ENCODE results near the gene CEP76. TPM values are rescaled to one million over a fixed set of nuclear protein-coding genes. Genes with fewer than 3 reads are reported as not detected.

Gene CEP76
- total RNA-seq, 1 experiment from 2014 or later, result 18.6 TPM

DNA sequence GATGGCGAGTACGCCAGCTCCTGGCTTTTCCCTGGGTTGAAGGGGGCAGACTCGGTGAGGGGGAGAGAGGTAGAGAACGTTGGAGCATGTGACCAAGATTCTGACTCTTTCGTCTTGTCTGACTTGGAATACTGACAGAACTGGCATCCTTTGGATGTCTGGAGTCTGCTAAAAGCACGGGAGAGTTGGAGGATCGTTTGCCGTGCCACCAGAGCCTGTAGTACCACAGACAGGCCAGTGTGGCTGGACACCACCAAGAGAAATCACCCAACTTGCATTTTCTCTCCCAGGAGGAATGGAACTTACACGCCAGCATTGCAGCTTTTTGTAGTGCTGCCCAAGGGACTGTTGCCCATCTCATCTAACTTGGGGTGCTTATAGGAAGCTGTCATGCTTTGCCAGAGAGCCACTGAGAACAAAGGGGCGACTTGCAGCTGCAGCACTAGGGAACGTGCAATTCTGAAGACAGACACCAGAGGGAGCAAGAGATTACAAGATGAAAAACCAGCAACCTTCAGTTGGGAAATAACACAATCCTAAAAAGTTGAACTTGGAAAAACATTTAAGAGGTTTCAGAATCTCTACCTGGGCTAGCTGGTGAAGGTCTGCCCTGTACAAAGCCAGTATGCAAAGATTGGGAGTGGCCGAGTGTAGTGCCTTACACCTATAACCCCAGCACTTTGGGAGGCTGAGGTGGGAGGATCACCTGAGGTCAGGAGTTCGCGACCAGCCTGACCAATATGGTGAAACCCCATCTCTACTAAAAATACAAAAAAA lies 24.4 kb upstream of the CEP76 start:
- peaks cover 14 to 16% of the 10 kb centered on the region in 2 experiments for H3K9me3 Mint-ChIP-seq
- H3K27ac Mint-ChIP-seq, result peak overlapping the region in 2 of 3 experiments; percentile 16 to 56; a peak in 3 of 7 replicates
- Histone ChIP-seq H4K5ac (ENCODE audit: insufficient read length, low read depth, low read length) (no peak overlapping the region), H3K9ac (ENCODE audit: extremely low read depth, insufficient read length, low read length) (no peak overlapping the region), H3K14ac (ENCODE audit: insufficient read depth, low read length) (no peak overlapping the region), H2BK15ac (ENCODE audit: low read depth, low read length) (no peak overlapping the region), H2BK5ac (ENCODE audit: insufficient read length, low read length) (no peak overlapping the region), H3K4ac (ENCODE audit: low read depth, low read length) (no peak overlapping the region), H3K23me2 (ENCODE audit: insufficient read length, low read depth, low read length, poor library complexity, severe bottlenecking) (no peaks in the 10 kb centered on the region), H2BK120ac (ENCODE audit: low read depth, low read length, poor library complexity, severe bottlenecking) (no peak overlapping the region), H3K9me3 (ENCODE audit: control insufficient read depth, low read depth, low read length) (no peaks in the 10 kb centered on the region), H4K91ac (ENCODE audit: insufficient read length, low read depth, low read length) (no peak overlapping the region), H2AFZ (ENCODE audit: low read length) (no peak overlapping the region), H3K27me3 (ENCODE audit: insufficient read depth, low read length) (no peaks in the 10 kb centered on the region), H3K79me2 (ENCODE audit: insufficient read depth, low read length) (no peaks in the 10 kb centered on the region), H3T11ph (ENCODE audit: low read length) (no peak overlapping the region), H3K27ac (ENCODE audit: insufficient read length, low read depth, low read length) (no peak overlapping the region), H3K79me1 (ENCODE audit: insufficient read depth, low read depth, low read length, poor library complexity, severe bottlenecking) (no peaks in the 10 kb centered on the region), H2AK5ac (ENCODE audit: insufficient read length, low read length) (no peak overlapping the region), H3K23ac (ENCODE audit: insufficient read length, low read depth, low read length) (no peak overlapping the region), H2BK20ac (ENCODE audit: low read depth, low read length, poor library complexity, severe bottlenecking) (no peak overlapping the region), H3K18ac (ENCODE audit: insufficient read length, low read depth, low read length) (no peak overlapping the region), H4K20me1 (ENCODE audit: control insufficient read depth, insufficient read depth, insufficient read length) (no peaks in the 10 kb centered on the region), H3K4me1 (ENCODE audit: insufficient read depth, low read length) (peaks cover 6% of the 10 kb centered on the region), H3K4me2 (ENCODE audit: insufficient read depth, insufficient read length, low read length) (no peak overlapping the region), H3K56ac (ENCODE audit: insufficient read length, low read depth, low read length) (no peak overlapping the region), H4K8ac (replicated peaks; ENCODE audit: insufficient read length, low read depth, low read length) (no peak overlapping the region), H2BK12ac (ENCODE audit: insufficient read length, low read depth, low read length) (no peak overlapping the region)
- TF ChIP-seq, protein P1, sequence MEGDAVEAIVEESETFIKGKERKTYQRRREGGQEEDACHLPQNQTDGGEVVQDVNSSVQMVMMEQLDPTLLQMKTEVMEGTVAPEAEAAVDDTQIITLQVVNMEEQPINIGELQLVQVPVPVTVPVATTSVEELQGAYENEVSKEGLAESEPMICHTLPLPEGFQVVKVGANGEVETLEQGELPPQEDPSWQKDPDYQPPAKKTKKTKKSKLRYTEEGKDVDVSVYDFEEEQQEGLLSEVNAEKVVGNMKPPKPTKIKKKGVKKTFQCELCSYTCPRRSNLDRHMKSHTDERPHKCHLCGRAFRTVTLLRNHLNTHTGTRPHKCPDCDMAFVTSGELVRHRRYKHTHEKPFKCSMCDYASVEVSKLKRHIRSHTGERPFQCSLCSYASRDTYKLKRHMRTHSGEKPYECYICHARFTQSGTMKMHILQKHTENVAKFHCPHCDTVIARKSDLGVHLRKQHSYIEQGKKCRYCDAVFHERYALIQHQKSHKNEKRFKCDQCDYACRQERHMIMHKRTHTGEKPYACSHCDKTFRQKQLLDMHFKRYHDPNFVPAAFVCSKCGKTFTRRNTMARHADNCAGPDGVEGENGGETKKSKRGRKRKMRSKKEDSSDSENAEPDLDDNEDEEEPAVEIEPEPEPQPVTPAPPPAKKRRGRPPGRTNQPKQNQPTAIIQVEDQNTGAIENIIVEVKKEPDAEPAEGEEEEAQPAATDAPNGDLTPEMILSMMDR (conservative IDR thresholded peaks at IDR 0.05), result peak; percentile 94
- H3K27me3 Mint-ChIP-seq (ENCODE audit: low read depth), result no peaks in the 10 kb centered on the region
- no CpG with 5 or more reads among the region's 14 CpGs for WGBS (ENCODE audit: extremely low coverage, insufficient read length, low lambda C conversion rate)
- H3K4me1 Mint-ChIP-seq, result peaks cover 0 to 10% of the 10 kb centered on the region in 2 experiments; a peak in 2 of 4 replicates
- no peak overlapping the region for H3K4me3 Mint-ChIP-seq
- H3K36me3 Mint-ChIP-seq (ENCODE audit: insufficient read depth in 1 of 3, low read depth in 3 of 3), result peaks cover 9 to 39% (median 37%) of the 10 kb centered on the region in 3 experiments
- DNase-seq, result peak; percentile 77

Measured in H9 (cell line).